DMS79 (cell line): Measurements from ENCODE around the gene EMC9.
A peak's percentile ranks its signal among the peaks of the same experiment; 100 is the strongest.

Experiments
- DNase-seq: peaks from one replicate; lab custom pipeline; 2025; lab: John Stamatoyannopoulos, UW

Gene EMC9, protein sequence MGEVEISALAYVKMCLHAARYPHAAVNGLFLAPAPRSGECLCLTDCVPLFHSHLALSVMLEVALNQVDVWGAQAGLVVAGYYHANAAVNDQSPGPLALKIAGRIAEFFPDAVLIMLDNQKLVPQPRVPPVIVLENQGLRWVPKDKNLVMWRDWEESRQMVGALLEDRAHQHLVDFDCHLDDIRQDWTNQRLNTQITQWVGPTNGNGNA

GRCh38 chr14:24141097-24141880 lies at the start of gene EMC9:
EMC9 (minus strand) TSS chr14:24141591; CDS start chr14:24141304, 287 bp downstream.
- peak; percentile 100 for DNase-seq

GRCh38 chr14:24190416-24190815 lies 49.0 kb upstream of the EMC9 start:
- no peak for DNase-seq

DNA sequence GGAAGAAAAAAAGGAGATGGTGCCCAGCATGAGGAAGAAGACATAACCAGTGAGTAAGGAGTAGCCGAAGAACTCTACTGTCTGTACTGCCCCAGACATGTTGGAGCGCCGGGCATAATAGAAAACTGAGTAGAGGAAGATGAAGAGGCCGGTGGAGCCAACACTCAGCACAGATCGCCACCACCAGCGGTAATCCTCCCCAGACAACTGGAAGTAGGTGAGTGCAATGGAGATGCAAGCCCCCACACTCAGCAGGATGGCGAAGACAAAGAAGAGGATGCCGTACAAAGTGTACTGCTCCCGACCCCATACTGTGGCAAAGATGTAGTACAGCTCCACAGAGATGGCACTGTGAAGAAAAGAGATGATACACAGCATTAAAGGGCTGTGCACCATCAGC lies 48.1 kb upstream of the EMC9 start:
- no peak for DNase-seq

DNA sequence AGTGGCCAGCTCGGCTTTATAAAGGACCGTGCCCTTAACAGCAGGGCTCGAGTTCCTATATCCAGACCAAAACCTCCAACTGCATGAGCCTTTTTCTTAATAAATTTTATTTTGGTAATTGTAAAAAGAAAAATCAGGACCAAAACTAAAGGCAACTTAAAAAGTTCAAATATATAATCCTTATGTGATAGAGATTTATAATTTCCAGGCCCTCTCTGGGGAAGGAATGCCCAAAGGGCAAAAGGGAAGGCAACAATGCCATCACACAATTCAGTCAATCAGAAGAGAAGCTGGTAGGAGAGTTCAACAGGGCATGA lies 47.6 kb upstream of the EMC9 start:
- DNase-seq: no peak

DNA sequence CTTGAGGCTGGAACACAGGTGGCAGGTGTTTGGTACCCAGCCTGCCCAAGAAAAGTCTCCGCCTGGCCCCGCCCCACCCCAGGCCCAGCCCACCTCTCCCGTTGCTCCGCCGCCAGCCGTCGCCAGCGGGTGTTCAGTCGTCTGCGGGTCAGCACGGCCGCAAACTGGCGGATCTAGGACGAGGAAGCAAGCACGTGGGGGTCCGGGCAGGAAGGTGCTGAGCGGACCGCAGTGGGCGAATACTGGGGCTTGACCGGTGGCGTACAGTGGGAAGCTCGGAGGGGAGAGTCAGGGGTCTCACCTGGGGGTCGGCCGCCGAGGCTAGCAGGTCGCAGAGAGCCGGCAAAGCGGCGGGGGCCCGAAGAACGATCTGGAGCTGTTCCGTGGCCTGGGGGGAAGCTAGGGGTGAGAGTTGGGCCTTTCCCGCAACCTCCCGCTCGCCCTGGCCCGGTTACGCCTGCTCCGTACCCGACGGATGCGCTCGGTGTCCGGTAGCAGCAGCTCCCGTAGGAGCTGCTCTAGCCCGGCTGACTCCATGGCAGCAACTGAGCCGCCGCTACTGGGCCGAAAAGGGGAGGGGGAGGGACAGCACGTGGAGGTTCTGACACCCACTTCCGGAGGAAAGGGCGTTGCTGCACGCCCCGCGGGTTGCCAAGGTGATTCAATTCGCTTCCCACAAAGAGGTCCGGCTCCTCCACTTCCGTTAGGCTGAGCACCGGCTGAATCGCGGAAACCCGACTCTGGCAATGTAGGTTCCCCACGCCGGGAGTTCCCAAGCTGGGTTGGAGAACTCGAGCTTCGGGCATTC lies 47.1 kb upstream of the EMC9 start, which contains the start of gene IPO4:
TSS of gene IPO4 (minus strand) at position 566 of the 808 bp plus-strand sequence. CDS start at position 537, 29 bp downstream.
- peak; percentile 98 for DNase-seq

- DNase-seq: no peak
Observed at GRCh38 chr14:24187539-24187915, 46.1 kb upstream of the EMC9 start.

GRCh38 chr14:24186831-24187538 lies 45.6 kb upstream of the EMC9 start:
- DNase-seq: no peak

DNA sequence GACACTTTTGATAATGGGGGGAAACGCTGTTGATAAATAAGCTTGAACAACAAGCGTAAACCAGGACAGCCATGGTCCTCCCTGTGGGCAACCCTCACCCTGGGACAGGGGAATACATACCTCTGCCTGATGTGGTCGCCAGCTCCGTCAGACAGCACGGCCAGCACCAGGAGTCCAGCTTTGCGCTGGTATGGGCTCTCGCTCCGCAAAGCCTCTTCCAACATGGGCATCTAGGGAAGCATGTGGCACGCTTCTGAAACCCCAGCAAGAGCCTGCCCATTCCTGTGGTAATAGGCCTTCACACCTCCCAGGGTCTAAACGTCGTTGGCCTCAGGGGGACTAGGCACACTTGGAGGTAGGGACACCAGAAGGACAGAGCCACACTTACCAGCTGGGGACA lies 44.4 kb upstream of the EMC9 start:
- no peak for DNase-seq

DNA sequence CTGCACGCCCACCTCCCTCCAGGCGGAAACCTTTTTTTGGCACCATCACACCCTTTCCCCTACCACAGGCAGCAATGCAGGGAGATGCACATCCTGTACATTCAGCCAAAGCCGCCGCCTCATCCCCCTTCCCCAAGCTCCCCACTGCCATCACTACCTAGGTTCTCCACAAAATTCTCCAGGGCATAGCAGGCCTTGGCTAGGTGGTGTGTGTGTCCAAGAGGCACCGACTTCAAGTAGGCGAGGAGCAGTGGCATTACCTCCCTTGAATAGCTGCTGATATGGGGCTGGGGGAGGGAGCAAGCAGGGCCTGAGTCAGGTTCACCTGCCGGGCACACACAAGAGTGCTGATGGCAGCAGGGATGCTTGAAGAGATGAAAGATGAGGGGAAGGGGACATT lies 43.6 kb upstream of the EMC9 start:
- DNase-seq: no peak

DNA sequence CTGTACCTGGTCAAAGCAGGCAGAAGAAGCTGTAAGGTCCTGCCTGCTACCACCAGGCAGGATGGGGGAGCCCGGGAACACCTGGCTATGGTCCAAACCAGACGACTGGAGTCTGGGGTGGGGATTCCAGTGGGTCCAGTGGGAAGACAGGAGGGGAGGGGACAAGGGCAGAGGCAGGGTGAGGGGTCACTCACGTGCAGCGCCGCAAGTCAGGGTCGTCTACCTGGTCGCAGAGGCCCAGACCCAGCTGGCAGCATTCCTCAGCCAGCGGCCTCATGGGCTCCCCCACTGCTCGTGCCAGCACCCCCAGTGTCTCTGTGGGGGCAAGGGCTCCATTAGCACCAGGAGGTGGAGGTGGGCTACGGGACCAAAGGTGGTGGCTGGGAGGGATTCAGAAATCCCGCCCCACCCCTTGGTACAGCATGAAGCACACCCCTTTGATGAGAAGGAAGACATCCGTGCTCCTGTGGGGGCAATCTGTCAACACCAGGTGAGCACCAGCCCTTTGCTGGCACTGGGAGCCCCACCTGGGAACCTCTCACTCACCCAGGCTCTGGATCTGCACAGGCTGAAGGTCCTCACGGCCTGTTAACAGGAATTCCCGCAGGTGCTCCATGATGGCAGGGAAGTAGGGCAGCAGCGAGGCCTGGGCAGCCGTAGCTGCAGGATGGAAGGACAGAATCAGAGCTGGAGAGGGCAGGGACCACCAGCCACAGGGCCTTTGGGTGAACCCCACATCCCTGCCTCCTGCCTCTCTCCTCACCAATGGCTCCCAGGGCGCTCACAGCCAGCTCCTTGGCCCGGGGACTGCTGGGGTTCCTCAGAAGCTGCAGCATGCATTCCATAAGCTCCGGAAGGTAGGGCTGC lies 42.9 kb upstream of the EMC9 start:
- no peak for DNase-seq

- DNase-seq: no peak
Observed at GRCh38 chr14:24183014-24183481, 41.7 kb upstream of the EMC9 start.

GRCh38 chr14:24182110-24182882 lies 40.9 kb upstream of the EMC9 start:
- no peak for DNase-seq

DNA sequence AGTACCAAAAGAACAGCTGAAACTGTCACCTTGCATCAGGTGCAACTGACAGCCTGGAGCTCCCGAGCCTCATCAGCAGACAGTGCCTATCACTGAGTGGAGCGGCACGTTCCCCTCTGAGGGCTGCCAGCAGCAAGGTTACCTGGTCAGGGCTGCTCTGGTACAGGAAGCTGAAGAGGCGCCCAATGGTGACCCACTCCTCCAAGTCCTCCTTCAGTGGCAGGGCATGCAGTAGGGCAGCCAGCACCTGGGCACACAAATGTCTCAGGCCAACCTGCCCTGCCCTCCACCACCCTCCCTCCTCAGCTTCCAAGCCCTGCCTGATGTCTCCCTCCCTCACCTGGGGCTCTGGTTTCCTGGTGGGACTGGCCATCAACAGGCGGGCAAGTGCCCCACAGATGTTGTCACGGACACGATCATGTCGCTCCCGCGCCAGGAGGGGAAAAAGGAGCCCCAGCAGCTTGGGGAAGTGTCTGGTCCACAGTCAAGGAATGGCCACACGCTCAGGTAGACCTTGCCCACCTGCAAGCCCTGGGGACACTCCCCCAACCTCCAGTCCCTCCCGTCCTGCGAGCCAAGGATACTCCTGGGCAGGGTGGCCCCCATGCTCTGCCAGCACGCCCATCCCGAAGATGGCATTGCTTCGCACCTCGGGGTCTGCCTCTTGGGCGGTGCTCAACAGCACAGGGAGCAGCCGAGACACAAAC lies 40.1 kb upstream of the EMC9 start:
- no peak for DNase-seq

DNA sequence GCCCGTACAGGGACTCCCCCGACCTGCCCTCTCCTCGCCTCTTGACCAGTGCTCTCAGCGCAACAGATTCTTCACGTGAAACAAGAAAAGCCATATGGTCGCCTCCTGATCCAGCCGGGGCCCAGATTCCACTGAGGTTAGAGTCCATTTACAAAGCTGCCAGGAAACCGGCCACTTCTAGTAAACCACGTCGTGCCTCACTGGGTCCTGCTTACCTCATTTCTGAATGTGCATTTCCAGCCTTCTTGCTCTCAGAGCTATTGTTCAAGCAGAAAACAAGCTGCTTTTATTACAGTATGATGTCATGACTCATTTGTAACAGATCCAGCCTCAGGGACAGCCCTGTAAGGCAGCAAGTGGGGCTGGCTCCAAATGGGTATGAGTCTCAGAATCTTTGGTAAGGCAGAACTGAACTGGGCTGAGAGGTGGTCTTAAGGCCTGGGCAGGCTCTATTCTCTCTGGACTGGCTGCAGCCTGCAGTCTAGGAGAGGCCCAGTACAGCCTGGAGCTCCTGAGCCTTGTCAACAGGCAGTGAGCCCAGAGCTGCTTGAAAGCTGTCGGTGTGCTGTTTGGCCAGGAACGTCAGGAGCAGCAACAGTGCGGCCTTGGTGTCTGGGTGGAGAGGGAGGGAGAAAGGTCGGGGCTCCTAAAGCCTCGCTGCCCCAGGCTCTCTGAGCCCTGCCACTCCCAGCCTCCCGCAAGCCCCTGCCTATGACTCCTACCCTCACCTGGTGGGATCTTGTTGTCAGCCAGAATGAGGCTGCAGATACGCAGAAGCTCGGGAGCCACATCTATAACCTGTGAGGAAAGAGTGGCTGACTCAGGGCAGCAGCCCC lies 38.8 kb upstream of the EMC9 start:
- peak; percentile 55 for DNase-seq

- DNase-seq: no peak
Observed at GRCh38 chr14:24179294-24179960, 38.0 kb upstream of the EMC9 start.

DNA sequence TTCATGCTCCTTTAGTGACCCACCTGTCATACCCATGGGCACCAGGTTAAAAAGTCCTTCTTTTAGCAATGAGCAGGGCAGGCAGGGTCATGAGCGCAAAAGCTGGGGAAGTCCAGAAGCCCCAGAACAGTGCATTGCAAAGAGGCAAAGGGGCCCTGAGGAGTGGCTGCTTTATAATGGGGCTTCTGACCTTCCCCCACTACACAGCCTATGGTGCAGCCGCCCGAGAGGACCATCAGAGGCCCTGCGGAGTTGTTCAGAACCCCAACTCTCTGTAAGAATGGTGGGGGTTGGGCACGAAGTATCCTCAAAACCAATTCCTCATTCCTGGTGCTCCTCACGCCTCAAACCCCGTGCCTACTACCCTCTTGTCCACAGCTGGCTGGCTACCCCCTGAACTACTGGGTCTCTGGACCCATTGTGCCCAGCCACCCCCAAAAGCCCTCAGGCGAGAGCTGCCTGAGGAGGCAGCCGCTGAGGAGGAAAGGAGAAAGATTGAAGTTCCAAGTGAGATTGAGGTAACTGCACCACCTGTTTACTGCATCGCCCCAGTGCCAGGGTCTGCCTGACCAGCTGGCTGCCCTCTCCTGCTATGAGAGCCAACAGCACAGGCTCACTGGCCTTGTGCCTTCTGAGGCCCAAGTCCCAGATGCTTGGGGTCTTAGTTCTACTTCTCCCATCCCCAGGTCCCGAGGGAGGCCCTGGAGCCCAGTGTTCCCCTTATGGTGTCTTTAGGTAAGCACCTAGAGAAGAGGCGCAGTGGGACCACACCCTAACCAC lies 37.2 kb upstream of the EMC9 start:
- no peak for DNase-seq

GRCh38 chr14:24177891-24178290 lies 36.5 kb upstream of the EMC9 start:
- no peak for DNase-seq
